NCI-H2029 (cell line): ENCODE data around the gene ARL8A.
A peak's percentile ranks its signal among the peaks of the same experiment; 100 is the strongest.
"Not testable (repeated sequence)": the region's sequence is repeated elsewhere in the genome, so short reads cannot be mapped to it uniquely, and the experiment has no call there.

ENCODE experiments used
- DNase-seq: peaks from one replicate; lab custom pipeline; 2025; lab: John Stamatoyannopoulos, UW

Gene ARL8A

GRCh38 chr1:202112859-202113689, 31.5 kb downstream of the ARL8A start:
- DNase-seq = no peak

DNA sequence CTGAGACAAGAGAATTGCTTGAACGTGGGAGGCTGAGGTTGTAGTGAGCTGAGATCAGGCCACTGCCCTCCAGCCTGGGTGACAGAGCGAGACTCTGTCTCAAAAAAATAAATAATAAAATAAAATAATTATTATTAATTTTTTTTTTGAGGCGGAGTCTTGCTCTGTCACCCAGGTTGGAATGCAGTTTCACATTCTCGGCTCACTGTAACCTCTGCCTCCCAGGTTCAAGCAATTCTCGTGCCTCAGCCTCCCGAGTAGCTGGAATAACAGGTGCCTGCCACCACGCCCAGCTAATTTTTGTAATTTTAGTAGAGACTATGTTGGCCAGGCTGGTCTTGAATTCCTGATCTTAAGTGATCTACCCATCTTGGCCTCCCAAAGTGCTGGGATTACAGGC, 32.9 kb downstream of the ARL8A start:
- DNase-seq = not testable (repeated sequence)

DNA sequence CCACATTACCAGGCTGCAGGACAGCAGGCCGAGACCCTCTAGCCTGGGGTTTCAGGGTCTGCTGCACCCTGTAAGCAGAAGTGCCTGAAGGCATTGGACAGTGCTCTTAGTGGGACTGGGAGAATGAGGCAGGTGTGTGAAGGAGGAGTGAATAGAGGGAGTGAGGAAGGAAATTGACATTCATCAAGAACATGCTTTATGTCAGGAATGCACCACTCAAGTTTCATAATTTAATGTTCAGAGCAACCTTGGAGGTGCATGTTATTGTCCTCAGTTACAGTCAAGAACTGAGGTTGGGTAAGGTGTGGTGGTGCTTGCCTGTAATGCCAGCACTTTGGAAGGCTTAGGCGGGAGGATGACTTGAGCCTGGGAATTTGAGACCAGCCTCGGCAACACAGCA, 33.6 kb downstream of the ARL8A start:
- no peak for DNase-seq

- peak; percentile 50 for DNase-seq
Observed at GRCh38 chr1:202107801-202108731, 36.5 kb downstream of the ARL8A start.

DNA sequence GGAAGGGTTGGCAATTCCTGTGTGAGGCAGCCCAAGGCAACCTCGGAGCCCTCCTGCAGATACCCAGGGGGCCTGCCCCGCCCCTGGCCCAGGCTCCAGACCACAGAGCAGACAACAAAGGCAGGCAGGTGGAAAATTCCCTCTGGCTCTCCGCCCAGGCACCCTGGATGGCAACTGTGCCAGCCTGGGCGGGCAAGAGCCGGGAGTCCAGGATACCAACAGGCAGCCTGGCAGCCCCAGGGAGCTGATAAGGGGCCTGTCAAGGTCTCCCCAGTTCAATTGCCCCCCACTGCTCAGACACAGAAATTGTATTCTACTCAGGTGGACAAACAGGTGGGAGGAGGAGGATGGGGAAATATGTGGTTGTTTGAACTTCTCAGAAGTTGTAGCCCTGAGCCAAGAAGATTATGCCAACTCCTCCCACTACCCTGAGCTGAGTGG, 37.2 kb downstream of the ARL8A start:
- peak; percentile 87 for DNase-seq

DNA sequence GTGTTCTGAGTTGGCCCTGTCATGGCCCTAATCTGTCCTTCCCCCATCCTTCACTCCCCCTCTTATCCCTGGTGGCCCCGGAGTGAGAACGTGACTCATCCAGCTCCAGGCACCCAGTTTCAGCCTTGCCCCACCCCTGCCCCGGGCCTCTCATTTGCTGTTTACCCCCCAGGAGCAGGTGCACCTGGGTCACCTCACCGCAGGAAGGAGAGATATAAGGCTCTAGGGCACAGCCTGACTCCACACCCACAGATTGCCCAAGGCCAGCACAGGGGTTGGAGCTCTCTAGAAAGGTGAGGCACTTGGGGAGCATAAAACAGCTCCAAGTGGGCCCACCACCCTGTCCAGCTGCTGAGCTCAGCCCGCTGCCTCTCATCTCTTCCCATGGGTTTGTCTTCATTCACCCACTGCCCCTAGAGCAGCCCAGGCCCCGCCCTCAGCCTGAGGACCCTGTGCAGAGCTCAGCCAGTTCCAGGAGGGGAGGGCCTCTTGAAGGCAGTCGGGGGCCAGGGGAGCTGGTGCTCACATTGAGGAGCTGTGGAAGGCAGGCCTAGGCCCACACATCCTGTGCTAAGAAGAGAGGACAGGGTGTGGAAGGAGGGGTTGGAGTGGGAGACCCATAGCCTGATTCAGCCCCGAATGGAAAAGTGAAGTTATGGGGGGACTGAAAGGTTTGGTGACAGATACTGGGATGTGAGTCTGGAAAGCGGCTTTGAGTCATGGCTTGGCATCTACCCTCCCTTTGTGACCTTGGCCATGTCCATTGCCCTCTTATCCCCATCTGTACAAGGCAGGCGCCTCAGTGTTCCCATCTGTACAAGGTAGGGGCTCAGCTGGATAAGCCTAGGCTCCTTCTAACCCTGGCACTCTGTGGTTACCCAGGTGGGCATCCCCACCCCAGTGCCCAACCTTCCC, 37.9 kb downstream of the ARL8A start:
- DNase-seq = peak; percentile 74

GRCh38 chr1:202105571-202106339, 38.8 kb downstream of the ARL8A start:
- DNase-seq = peak; percentile 76

DNA sequence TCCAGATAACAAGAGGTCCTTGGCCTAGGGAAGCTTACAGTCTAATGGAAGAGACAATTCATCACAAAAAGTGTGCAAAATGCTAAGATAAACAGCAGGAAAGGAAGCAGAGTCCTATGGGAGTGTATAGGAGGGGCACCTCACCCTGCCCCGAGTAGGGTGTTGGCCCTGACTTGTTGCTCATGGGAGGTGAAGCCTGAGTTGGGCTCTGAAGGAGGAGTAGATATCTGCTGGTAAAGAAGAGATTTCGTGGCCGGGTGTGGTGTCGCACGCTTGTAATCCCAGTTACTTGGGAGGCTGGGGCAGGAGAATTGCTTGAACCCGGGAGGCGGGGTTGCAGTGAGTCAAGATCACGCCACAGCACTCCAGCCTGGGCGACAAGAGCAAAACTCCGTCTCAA, 40.5 kb downstream of the ARL8A start:
- no peak for DNase-seq

GRCh38 chr1:202101184-202101583, 43.4 kb downstream of the ARL8A start:
- DNase-seq = no peak

DNA sequence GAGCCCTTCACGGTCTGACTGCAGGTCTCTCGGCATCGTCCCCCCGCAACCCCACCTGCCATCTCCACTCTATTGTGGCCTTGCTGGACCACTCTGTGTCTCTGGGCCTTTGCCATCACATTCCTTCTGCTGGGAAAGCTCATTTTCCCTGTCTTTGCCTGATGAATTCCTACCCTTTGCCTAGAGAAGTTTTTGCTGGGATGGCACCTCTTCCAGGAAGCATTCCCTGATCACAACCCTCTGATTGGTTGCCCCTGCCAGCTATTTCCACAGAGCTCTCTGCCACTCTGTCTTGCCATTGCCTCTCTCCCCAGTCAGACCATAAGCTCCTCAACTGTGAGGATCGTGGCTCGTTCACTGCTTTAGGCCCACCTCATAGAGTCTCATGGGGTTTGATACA, 50.7 kb downstream of the ARL8A start:
- no peak for DNase-seq

DNA sequence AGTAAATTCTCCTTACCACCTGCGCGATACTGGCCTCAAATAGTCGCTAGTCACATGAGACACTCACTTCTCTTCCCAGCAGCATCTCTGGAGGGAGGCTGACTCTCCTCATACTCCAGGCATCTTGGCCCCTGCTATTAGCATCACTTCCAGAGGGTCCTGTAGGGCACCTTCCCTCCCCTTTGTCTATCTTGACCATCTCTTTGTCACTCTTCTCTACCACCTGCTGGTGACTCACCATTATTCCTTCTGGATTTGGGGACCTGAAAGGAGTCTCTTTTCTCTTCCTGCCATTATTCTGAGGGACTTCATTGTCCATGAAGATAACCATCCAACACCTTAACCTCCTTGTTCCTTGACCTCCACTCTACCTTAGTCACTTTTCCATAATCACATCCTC, 53.5 kb downstream of the ARL8A start:
- DNase-seq = no peak

DNA sequence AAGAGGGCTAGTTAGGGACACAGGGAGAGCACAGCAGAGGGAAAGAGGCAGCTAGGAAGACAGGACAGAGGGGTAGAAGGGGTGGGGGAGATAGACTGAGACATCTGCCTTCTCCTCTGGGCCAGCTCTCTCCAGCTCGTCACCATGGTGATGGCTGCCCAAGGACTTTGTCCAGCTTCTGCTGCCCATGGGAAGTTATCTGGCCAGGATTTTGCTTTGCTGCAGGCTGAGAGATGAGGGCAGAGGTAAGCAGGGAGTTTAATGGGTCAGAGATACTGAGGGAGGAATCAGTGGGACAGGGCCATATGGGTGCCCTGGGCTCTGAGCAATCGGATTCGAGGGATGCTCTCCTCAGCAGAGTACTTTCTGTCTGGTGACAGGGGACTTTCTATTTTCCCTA, 56.3 kb downstream of the ARL8A start:
- no peak for DNase-seq

- peak; percentile 93 for DNase-seq
Observed at GRCh38 chr1:202086579-202087350, 57.8 kb downstream of the ARL8A start.

GRCh38 chr1:202085682-202086373, 58.7 kb downstream of the ARL8A start:
- DNase-seq = peak; percentile 56

- peak; percentile 87 for DNase-seq
Observed at GRCh38 chr1:202084791-202085681, 59.5 kb downstream of the ARL8A start.
